Natural killer cell (primary cell): ENCODE results near the gene HSPBP1. TPM values are rescaled to one million over a fixed set of nuclear protein-coding genes. Genes with fewer than 3 reads are reported as not detected.
"Not testable (repeated sequence)": the region's sequence is repeated elsewhere in the genome, so short reads cannot be mapped to it uniquely, and the experiment has no call there.

Experiments
- ATAC-seq, 3 donors: fragments of 150-1000 bp in 2 of 3; fragments of 200-7000 bp in 1 of 3; cut with Tn5 transposase; 1 replicate in 1 of 3; 2 replicates in 2 of 3; pipeline ENCODE4 v1.10.0; 2021; ENCODE audit warnings: mild to moderate bottlenecking in 2 of 3, moderate library complexity in 2 of 3
- DNase-seq, 2 donors: peaks; one replicate each; pipeline versions ENCODE4 v3.0.0 to v3.0.0-alpha.2; 2013 to 2021; ENCODE audit warnings: mixed read lengths in 1 of 2
- H3K27ac ChIP-seq: one replicate; pipeline ENCODE4 v1.5.1; 2013; ENCODE audit warnings: mild to moderate bottlenecking, low read length
- H3K27me3 ChIP-seq: one replicate; pipeline ENCODE4 v1.6.1; 2013; ENCODE audit warnings: low read length; ENCODE audit not compliant: control insufficient read depth, insufficient read depth
- H3K36me3 ChIP-seq: one replicate; pipeline ENCODE4 v1.6.1; 2013; ENCODE audit warnings: low read length; ENCODE audit not compliant: control insufficient read depth, insufficient read depth
- H3K4me1 ChIP-seq: one replicate; pipeline ENCODE4 v1.6.1; 2013; ENCODE audit warnings: low read length; ENCODE audit not compliant: control insufficient read depth, insufficient read depth
- H3K4me3 ChIP-seq: one replicate; pipeline ENCODE4 v1.5.1; 2013; ENCODE audit warnings: low read length
- H3K9me3 ChIP-seq: one replicate; pipeline ENCODE4 v1.6.1; 2013; ENCODE audit warnings: low read length; ENCODE audit not compliant: control insufficient read depth, insufficient read depth
- H3K27ac Mint-ChIP-seq, 2 donors: one replicate each; pipeline ENCODE4 v1.8.0; 2022; ENCODE audit warnings: mild to moderate bottlenecking in 2 of 2, mixed read lengths in 2 of 2, moderate library complexity in 1 of 2
- H3K27me3 Mint-ChIP-seq, 2 donors: one replicate each; pipeline ENCODE4 v1.8.0; 2022; ENCODE audit warnings: low read depth in 2 of 2, mixed read lengths in 2 of 2
- H3K36me3 Mint-ChIP-seq: one replicate; pipeline ENCODE4 v1.8.0; 2022; ENCODE audit warnings: mixed read lengths
- H3K4me1 Mint-ChIP-seq, 2 donors: one replicate each; pipeline ENCODE4 v1.8.0; 2022; ENCODE audit warnings: mixed read lengths in 2 of 2
- H3K4me3 Mint-ChIP-seq: one replicate; pipeline ENCODE4 v1.8.0; 2022; ENCODE audit warnings: mild to moderate bottlenecking, moderate library complexity, mixed read lengths
- H3K9me3 Mint-ChIP-seq, 2 donors: one replicate each; pipeline ENCODE4 v1.8.0; 2022; ENCODE audit warnings: mixed read lengths in 2 of 2
- CTCF ChIP-seq: fragments of 200-600 bp; IDR thresholded peaks from one replicate; pipeline ENCODE4 v1.8.0; 2022; ENCODE audit warnings: antibody characterized with exemption
- WGBS: methylation state at CpG from one replicate; pipeline ENCODE4 v1.1.7; 2013; ENCODE audit warnings: missing lambda C conversion rate; ENCODE audit not compliant: insufficient coverage; 5-methylcytosine and 5-hydroxymethylcytosine counted together
- intact Hi-C: fragments of 100-400 bp; cut with micrococcal nuclease; formaldehyde crosslinking; loops from one replicate; pipeline ENCODE4 v1.14.2; 2022
- total RNA-seq, 4 donors: library from RNA; stranded (reverse); fragments of 120-200 nt in 1 of 4; gene quantifications; one replicate each; pipeline versions ENCODE4 v1.2.3 to v1.2.4, GENCODE V29; 2013 to 2022

HSPBP1 gene
- total RNA-seq, 3 donors from 2014 or later (not counting 1 experiment from before 2014, with no cell fraction given): 17.1 to 19.5 (median 18.5) TPM

GRCh38 chr19:55225415-55225958, 54.4 kb downstream of the HSPBP1 start:
- ATAC-seq (no peak), DNase-seq (no peak)
- Histone ChIP-seq H3K27ac (no peak overlapping the region), H3K9me3 (no peaks in the 10 kb centered on the region), H3K4me3 (no peak overlapping the region), H3K4me1 (no peaks in the 10 kb centered on the region), H3K36me3 (peaks cover 36% of the 10 kb centered on the region), H3K27me3 (no peaks in the 10 kb centered on the region)
- intact Hi-C loops: no loop called here
- no peaks in the 10 kb centered on the region for H3K27me3 Mint-ChIP-seq
- H3K4me1 Mint-ChIP-seq: peaks cover 4 to 11% of the 10 kb centered on the region in 2 donors
- H3K9me3 Mint-ChIP-seq: no peaks in the 10 kb centered on the region
- H3K36me3 Mint-ChIP-seq: no peaks in the 10 kb centered on the region
- H3K4me3 Mint-ChIP-seq: no peak overlapping the region
- H3K27ac Mint-ChIP-seq: peak overlapping the region; percentile 22 to 65
- TF ChIP-seq CTCF: no peak
- WGBS: 93% methylated on average over 4 of the region's 7 CpGs

GRCh38 chr19:55224679-55225414, 55.1 kb downstream of the HSPBP1 start:
- H3K36me3 Mint-ChIP-seq, ATAC-seq, H3K27me3 Mint-ChIP-seq, H3K4me3 Mint-ChIP-seq, H3K9me3 ChIP-seq, H3K27me3 ChIP-seq, H3K4me3 ChIP-seq, H3K4me1 ChIP-seq, H3K9me3 Mint-ChIP-seq, intact Hi-C loops, DNase-seq, H3K27ac ChIP-seq: not testable (repeated sequence)
- peaks cover 29% of the 10 kb centered on the region for H3K36me3 ChIP-seq
- Mint-ChIP-seq H3K4me1 (peaks cover 4 to 11% of the 10 kb centered on the region in 2 donors), H3K27ac (peak overlapping the region in 1 of 2 donors; percentile 65)
- WGBS: 95% methylated on average over 10 of the region's 11 CpGs

- H3K36me3 ChIP-seq: peaks cover 22% of the 10 kb centered on the region
- WGBS: 87% methylated on average over 26 of the region's 26 CpGs
Observed at GRCh38 chr19:55224038-55224665, 55.8 kb downstream of the HSPBP1 start.

More at GRCh38 chr19:55224038-55224665, 55.8 kb downstream of the HSPBP1 start:
- Mint-ChIP-seq H3K4me1 (peaks cover 4 to 11% of the 10 kb centered on the region in 2 donors), H3K9me3 (no peaks in the 10 kb centered on the region), H3K27ac (peak overlapping the region; percentile 18 to 36), H3K36me3 (no peaks in the 10 kb centered on the region), H3K4me3 (no peak overlapping the region), H3K27me3 (no peaks in the 10 kb centered on the region)
- H3K9me3 ChIP-seq: no peaks in the 10 kb centered on the region
- no peak for ATAC-seq
- DNase-seq: no peak
- intact Hi-C loops: no loop called here
- TF ChIP-seq CTCF: no peak
- H3K27ac ChIP-seq: no peak overlapping the region
- no peaks in the 10 kb centered on the region for H3K4me1 ChIP-seq
- H3K27me3 ChIP-seq: no peaks in the 10 kb centered on the region
- H3K4me3 ChIP-seq: no peak overlapping the region
